Stimulated activated CD4-positive, alpha-beta T cell treated with anti-CD3 and anti-CD28 coated beads, Interleukin-1b, Interleukin-23, amount 100 ng/mL, for 24 hours (primary cell): ENCODE measurements around the gene MAPK8.

Source experiments
- DNase-seq, 4 experiments: peaks; one replicate each; pipeline ENCODE4 v3.0.0-alpha.2; 2020; ENCODE audit warnings: low read depth in 4 of 4, low spot score in 1 of 4

MAPK8 gene

DNA sequence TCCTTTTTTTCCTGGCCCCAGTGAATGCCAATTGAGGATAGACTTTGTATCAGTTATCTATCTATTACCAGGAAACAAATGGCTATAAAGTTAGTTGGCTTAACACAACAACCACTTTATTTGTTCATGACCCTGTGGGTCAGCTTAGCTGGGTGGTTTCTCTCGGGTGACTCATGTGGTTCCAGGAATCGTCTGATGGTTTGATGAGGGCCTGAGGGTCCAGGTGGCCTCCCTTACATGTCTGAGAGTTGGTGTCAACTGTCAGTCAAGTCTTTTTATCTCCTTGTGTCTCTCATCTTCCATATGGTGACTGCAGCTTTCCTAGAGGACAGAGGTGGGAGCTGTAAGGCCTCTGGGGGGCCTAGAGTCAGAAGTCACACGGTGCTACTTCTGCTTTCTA, 15.3 kb upstream of the MAPK8 start:
- DNase-seq, result no peak

DNA sequence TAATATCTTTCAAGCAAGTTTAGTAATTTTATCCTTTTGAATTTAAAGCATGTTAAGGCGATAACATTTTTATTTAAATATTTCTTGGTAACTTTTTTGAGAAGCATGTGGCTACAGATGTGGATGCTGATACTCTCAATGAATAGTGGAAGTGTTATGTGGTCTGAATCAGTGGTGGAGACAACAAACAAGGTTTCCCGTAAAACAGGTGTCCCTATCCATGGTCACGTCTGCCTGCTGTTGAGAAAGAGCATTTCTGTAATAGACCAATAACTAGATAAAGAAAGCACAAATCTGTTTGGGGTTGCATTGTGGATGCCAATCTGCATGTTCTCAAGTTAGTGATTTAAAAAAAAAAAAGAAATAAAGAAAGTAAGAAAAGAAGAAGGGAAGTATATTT, 13.9 kb upstream of the MAPK8 start:
- no peak for DNase-seq

DNA sequence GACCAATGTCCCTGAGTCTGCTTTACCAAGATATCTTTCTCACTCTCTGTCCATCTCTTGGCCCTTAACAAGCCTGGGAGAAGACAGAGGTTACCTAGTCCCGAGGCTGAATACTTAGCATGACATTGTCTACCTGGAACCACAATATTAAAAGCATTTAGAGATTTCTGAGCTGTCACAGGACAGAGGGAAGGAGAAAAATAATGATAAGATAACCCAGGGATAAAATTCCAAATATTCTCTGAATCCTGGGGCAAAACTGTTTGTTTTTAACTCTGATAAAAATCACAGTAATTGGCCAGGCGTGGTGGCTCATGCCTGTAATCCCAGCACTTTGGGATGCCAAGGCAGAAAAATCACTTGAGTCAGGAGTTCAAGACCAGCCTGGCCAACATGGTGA, 12.0 kb upstream of the MAPK8 start:
- DNase-seq, result no peak

DNA sequence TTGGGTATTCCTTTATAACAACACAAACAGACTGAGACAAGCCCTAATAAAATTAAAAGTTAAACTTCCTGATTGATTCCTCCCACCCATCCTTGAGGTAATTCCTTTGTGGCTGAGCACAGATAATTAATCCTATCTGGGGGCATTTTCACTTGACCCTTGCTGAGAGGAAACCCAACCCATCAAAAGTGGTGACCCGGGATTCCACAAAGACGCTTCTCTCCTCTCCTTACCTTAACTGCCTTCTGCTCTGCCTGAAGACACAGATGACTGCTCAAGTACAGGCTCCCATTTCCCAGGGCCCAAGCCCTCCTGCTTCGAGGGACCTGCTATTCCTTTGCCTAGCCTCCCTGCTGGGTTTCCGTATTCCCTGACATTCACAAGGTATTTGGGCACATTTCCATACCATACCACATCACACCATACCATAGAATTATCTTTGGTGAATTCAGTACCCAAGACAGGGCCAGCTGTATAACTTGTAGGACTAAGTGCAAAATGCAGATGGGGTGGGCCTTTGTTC, 9.8 kb upstream of the MAPK8 start:
- no peak for DNase-seq

DNA sequence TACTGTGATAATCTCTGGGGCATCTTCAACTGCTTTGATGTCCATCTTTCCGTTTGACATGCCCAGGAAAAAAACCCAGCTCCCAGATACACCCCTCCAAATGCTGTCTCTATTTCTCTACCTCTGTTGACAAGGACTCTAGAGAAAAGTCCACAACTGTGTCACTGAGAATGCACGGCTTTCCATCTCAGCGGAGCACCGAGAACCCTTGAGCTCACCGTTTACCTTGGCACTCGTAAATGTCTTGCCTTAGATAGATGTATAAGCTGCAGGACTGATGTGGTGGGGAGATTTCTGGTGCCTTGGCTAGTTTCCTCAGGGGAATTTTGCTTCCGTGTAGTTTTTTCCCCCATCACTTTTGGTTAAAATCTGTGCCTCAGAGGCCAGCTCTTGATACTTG, 7.4 kb upstream of the MAPK8 start:
- DNase-seq, result no peak

DNA sequence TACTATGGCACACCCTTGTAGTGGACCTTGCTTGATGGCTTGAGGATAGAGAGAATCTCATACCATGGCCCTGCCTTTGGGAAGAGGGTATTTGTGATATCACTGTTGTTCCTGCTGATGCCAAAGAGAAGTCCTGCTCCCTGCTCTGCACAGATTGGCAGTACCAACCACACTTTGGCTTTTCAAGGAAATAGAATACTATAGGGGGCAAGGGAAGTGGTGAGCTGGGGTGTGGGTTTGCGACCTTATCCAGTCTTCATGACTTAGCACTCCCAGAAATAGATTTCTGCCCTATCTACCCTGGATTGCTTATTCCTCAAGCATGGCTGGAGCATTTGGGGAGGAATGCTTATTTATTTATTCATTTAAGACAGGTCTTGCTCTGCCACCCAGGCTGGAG, 6.8 kb upstream of the MAPK8 start:
- DNase-seq, result no peak

DNA sequence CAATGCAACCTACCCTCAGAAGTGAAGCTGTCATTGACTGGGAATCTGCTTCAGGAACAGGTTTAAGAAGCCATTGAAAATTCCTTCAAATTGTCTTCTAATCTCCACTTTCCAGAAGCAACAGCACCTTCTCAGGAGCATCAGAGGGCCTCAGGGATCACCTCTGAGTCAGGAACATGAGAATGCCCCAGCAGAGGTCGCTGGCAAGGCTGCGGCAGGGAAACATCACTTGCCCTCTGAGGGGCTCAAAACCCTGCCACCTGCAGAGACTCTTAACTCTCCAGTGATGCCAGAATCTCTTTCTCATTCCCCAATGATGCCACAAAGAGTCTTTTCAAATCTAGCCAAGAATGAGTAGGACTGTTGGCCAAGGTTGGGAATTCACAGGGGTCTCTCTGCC, 5.9 kb upstream of the MAPK8 start:
- no peak for DNase-seq

DNA sequence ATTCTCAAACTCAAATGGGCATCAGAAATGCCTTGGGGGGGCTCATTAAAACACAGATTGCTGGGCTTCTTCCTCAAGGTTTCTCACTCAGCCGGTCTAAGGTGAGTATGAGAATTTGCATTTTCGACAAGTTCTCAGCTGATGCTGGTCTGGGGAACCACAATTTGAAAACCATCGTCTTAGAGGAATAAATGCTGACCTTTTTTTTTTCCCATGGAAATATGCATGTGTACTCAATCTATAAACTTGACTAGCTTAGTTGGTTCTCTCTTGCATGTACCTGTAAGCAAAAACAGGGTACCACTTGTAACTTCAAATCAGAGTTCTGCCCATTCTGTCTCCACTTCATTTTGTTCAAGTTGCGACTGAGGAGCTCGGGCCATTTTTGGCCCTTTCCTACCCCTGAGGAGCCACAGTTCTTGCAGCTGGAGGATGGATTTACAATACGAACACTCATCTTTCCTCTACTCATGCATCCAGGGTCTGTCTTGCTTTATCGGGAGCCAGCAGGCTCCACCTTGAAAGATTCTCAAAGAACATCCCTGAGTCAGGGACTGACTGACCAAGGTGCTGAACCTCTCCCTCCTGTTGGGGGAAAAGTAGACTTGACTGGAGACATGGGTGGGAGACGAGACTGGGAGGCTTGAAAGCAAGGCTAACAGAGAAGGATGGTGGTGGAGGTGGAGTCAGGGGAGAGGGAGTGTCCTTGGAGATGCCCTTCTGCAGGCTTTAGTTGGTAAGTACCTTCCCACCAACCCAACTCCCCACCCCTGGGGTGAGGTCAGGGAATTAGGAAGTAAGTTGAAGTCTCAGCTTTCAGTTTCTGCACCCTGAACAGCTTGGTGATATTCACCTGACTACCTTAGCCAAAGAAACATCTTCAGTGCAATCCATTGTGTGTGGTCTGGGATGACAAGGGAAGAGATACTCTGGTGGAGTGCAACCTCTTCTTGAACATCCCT, 3.7 kb upstream of the MAPK8 start:
- no peak for DNase-seq

DNA sequence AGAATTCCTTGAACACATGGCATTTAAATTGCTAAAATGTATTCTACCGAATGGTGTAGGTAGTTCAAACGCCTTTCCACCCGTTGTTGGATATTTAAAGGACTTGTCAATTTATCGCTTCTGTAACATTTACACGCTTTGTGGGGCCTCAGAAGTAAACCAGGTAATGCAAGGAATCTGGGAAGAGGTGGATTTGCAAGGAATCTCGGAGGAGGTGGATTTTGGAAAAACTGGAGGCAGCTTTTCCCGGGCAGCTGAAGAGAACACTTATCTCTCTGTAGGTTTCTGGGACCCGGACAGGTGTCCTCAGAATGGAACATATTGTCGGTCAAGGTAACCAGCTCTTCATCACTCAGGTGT, 592 bp upstream of the MAPK8 start:
- no peak for DNase-seq

DNA sequence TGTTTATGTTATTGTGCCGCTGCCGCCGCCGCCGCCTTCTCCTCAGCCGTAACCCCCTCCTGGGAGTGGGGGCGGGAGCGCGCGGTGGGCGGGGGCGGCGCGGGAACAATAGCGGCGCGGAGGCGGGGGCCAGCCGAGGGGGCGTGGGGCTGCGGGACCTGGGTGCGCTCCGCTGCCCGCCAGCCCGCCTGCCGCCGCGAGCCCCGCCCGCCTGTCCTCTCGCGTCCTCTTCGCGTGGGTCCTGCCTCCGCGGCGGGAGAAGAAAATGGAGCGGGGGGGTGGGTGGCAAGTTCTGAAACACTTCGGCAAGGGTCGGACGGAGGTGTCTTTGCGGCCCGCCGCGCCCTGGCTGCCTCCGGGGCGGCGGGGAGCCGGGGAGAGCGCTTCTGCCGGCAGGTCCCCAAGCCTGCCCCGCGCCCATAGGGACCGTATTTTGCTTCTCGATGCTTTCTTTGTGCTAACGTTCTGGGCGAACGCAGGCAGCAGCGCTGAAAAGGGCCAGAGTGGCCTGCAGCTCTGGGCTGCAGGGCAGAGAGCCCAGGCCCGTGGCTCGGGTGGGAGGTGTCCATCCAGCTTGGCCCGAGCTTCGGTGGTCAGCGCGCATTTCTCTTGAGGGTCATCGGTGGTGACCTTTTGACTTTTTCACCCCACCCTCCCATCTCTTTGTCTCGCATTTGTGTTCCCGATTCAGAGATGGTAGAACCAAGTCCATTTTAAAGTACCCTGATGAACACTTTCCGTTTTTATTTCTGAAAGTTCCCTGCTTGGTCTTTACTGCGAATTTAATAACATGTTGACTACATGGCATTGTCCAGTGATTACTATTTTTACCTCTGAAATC, 613 bp downstream of the MAPK8 start:
- DNase-seq, result peak; percentile 23 to 49 (median 37)

DNA sequence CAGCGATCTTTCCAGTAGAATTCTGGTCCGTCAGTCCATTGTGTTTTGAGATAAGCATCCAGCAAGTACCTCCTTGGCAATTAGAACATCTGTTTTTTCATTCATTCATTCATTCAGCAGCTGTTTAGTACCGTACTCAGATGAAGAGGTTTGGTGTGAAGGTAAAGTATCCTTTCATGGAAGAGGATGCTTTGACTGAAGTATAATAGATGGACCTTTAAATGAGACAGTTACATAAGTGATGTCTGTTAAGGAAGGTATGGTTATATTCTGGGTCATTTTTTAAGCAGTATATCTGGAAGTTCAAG, 1.2 kb downstream of the MAPK8 start:
- DNase-seq, result no peak

DNA sequence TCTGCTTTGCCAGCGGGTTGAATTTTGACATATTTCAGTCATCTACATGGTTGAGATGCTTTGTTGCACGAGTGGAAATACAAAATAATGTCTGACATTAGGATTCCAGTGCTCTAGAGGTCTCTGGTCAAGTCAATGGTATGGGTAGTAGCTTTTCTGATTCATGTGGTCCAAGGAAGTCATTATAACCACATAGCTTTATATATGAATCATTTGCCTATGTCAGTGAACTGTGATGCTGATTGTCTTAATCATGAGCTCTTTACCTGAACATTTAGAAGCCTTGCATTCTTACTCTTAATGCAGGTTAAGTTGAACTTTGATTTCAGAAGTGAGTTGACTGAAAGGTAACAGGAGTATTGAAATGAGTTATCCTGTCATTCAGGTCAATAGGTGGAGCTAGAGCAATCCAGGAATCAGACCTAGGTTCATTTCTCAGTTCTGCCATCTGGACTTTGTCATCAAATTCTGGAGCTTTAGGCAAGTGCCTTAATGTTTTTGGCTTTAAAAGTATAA, 3.3 kb downstream of the MAPK8 start:
- DNase-seq, result no peak

DNA sequence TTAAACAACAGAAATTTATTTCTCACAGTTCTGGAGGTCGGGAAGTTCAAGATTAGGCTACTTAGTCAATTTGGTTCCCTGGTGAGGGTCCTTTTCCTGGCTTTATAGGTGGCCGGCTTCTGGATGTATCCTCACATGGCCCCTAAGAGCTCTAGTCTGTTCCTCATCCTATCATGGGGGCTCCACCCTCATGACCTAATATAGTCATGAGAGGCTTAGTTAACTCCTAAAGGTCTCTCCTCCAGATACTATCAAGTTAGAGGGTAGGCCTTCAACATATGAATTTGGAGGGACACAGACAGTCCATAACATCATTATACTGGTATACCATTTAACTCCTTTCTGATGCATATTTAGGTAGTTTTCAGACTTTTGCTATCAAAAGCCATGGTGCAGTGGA, 7.6 kb downstream of the MAPK8 start:
- no peak for DNase-seq

DNA sequence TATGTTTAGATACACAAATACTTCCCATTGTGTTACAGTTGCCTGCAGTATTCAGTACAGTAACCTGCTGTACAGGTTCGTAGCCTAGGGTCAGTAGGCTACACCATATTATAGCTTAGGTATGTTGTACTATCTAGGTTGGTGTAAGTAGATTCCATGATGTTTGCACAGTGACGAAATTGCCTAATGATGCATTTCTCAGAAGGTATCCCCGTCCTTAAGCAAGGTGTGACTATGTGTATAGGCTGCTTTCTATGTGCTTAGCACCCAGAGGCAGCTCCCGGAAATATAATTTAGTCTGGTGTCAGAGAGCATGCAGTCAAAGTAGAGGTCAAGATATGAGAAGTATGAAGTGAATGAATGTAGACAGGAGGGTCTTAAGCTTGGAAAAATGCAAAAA, 9.8 kb downstream of the MAPK8 start:
- no peak for DNase-seq

DNA sequence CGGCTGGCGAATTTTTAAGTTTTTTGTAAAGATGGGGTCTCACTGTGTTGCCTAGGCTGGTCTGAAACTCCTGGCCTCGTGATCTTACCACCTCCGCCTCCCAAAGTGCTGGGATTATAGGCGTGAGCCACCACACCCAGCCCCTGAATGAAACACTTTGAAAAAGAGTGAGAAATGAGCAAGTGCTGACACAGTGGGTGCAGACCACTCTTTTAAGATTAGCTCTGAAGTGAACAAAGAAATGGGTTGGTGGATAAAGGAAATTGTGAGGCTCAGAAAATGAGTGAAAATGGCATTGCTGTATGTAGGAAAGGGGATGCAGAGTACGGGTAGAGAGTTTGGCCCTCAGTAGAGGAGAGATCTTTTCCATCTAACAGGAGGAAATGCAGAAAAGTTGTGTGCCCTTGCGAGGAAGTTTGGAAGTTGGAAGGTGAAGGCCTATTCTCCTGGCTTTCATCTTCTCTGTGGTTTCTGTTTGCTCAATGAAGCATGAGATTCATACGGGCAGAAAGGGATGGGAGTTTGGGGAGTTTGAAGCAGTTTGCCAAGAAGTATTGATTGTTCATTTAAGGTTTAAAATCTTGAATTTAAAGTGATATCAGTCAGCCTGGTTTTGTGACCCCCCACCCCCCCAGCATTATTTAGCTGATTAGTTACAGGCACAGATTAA, 11.0 kb downstream of the MAPK8 start:
- no peak for DNase-seq

DNA sequence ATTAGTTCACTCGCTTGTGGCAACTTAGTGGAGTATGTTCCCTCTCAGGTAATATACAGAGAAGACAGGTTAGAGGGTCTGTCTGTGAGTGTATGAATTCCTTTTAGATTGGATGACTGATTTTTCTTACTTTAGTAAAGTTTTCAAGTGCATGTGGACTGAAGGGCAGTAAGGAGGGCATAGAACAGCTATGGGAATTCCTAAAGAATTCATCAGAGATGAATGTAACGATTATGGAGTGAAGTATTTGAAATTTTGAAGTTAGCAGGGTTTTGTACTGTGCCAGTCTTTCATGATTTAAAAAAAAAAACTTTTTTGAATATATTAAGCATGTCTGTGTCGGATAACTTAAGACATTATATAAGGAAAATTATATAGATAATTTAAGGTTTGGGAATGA, 15.5 kb downstream of the MAPK8 start:
- no peak for DNase-seq

DNA sequence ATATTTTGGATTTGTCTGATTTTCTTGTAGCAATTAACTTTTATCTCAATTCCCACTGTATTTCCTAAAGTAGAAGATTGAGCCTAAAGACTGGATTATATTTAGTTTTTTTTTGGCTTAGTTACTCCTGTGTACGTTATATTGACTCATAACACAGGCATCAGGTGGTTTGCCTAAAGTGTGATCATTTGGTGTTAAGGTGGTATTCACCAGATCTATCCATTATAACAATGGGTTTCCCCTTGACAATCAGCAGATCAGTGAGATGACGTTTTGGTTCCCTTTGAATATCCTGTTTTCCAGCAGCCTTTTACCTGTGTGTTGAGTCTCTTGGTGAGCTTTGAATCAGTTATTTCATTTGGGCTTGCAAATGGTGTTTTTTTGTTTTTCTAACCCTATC, 18.1 kb downstream of the MAPK8 start:
- DNase-seq, result no peak

DNA sequence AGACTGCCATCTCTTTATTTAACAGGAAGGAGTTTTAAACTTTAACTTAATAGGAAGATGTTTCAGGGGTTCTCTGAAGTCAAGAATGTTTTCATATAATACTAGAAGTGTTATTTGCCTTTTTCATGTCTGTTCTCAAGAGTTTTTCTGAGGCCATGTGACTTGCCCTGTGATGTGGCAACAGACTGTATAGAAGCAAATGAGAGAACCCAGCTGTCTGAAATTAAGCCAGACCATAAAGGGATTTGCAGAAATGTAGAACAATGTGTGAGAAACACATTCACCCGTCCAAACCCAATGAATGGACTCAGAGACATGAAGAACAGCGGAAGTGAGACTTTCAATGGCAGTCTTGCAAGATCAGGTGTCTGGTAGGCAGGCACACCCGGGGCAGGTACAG, 23.8 kb downstream of the MAPK8 start:
- no peak for DNase-seq

DNA sequence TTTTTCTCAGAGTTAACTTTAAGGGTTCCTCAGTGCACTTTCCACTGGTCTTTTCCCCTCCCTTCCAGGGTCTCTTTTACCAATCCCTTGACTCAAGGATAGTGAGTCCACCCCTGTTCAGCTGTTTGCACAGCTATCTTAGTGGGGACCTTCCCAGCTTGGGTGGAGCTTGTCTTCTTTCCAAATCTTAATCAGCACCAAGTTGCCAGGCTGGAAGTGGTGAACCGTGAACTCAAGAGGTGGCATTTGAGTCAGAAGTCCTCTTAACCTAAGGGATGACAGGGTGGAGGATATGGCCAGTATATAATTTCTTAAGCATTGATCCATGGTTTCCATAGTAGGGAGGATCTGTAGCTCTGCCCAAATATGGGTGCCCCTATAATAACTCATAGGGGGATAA, 25.0 kb downstream of the MAPK8 start:
- DNase-seq, result no peak

DNA sequence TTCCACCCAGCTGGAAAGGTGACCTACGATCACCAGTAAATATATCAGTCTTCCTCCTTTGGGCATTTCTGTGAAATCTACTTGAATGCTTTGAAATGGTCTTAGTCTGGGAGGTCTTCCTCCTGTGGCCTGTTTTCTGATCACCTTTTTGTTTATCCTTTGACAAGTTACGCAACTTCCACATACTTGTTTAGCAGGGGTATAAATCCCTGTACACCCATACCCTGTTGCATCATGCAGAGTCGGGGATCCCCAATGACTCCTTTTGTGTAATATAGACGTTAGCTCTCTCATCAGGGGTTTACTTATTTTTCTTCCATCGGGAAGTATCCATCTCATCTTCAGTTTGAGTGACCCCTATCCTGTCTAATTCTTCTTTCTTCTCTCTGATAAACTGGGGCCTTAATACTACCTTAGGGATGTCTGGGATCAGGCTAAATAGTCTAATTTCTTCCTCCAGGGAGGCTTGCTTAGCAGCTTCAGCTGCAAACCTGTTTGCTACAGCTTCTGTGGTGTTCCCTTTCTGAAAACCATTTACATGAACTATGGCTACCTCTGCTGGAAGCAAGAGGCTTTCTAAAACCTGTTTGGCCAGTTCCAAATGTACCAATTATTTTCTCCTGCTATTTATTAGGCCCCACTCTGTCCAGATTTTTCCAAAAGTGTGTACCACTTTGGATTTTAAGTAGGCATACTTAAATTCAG, 25.8 kb downstream of the MAPK8 start:
- no peak for DNase-seq

DNA sequence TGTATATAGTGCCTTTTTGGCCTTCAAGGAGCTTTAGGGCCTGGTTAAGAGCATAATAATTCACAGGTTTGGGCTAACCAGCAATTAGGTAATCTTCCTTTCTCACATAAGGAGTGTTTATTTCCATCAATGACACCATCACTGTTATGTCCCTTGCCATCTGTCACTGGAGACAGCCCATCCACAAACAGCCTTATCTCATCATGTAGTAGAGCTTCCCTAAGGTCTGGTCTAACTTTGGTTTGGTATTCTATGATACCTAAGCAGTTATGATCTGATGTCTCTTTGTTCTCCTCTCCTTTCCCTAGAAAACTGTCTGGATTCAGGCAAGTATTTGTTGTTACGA, 26.4 kb downstream of the MAPK8 start:
- no peak for DNase-seq
